GM08714 (cell line): ENCODE data around the gene UPB1.

Experiments
- H3K4me3 ChIP-seq: fragments of 200-500 bp; sonication (Bioruptor generic); 2 replicates; pipeline ENCODE4 v1.5.1; 2014; ENCODE audit warnings: mild to moderate bottlenecking, low read length, inconsistent platforms
- ZNF274 ChIP-seq: IDR thresholded peaks from 2 replicates; pipeline ENCODE4 v1.6.1; 2012; ENCODE audit warnings: mild to moderate bottlenecking, low read depth, low read length

UPB1 gene

GRCh38 chr22:24504956-24505736, 10.0 kb downstream of the UPB1 start:
- H3K4me3 ChIP-seq, result no peak overlapping the region
- TF ChIP-seq ZNF274, result no peak

- no peak overlapping the region for H3K4me3 ChIP-seq
- no peak for TF ChIP-seq ZNF274
Measured at GRCh38 chr22:24506802-24507438, 11.8 kb downstream of the UPB1 start.

GRCh38 chr22:24507716-24508115, 12.6 kb downstream of the UPB1 start:
- no peak for TF ChIP-seq ZNF274
- no peak overlapping the region for H3K4me3 ChIP-seq

GRCh38 chr22:24510637-24511625, 15.8 kb downstream of the UPB1 start:
- no peak for TF ChIP-seq ZNF274

GRCh38 chr22:24512043-24512442, 16.9 kb downstream of the UPB1 start:
- no peak overlapping the region for H3K4me3 ChIP-seq

More at GRCh38 chr22:24510637-24511625, 15.8 kb downstream of the UPB1 start:
- H3K4me3 ChIP-seq, result no peak overlapping the region; the same call in 1 of the 2 replicates

GRCh38 chr22:24513378-24514240, 18.5 kb downstream of the UPB1 start:
- no peak overlapping the region for H3K4me3 ChIP-seq
- TF ChIP-seq ZNF274, result no peak

More at GRCh38 chr22:24512043-24512442, 16.9 kb downstream of the UPB1 start:
- TF ChIP-seq ZNF274, result no peak

GRCh38 chr22:24514241-24515026, 19.3 kb downstream of the UPB1 start:
- no peak overlapping the region for H3K4me3 ChIP-seq
- TF ChIP-seq ZNF274, result no peak

- TF ChIP-seq ZNF274, result no peak
- no peak overlapping the region for H3K4me3 ChIP-seq
Measured at GRCh38 chr22:24515027-24515338, 19.9 kb downstream of the UPB1 start.

- H3K4me3 ChIP-seq, result no peak overlapping the region
- TF ChIP-seq ZNF274, result no peak
Measured at GRCh38 chr22:24516301-24516737, 21.2 kb downstream of the UPB1 start.

- TF ChIP-seq ZNF274, result no peak
- H3K4me3 ChIP-seq, result no peak overlapping the region
Measured at GRCh38 chr22:24517446-24517845, 22.3 kb downstream of the UPB1 start.

GRCh38 chr22:24518228-24518627, 23.1 kb downstream of the UPB1 start:
- TF ChIP-seq ZNF274, result no peak
- no peak overlapping the region for H3K4me3 ChIP-seq

- H3K4me3 ChIP-seq, result no peak overlapping the region
- TF ChIP-seq ZNF274, result no peak
Measured at GRCh38 chr22:24518771-24519485, 23.8 kb downstream of the UPB1 start.

GRCh38 chr22:24519496-24519895, 24.4 kb downstream of the UPB1 start:
- TF ChIP-seq ZNF274, result no peak
- H3K4me3 ChIP-seq, result no peak overlapping the region
